GM12891 (cell line): ENCODE measurements around the gene FFAR2.

Experiments used
- PAX5 ChIP-seq: IDR thresholded peaks from 2 replicates; pipeline ENCODE4 v1.6.1; 2011; ENCODE audit warnings: low read length, moderate library complexity, mild to moderate bottlenecking; ENCODE audit not compliant: insufficient read depth, severe bottlenecking
- POLR2A ChIP-seq: IDR thresholded peaks from 2 replicates; pipeline ENCODE4 v1.6.1; 2011; ENCODE audit warnings: low read depth, low read length, control low read depth
- POLR2AphosphoS5 ChIP-seq: IDR thresholded peaks from 2 replicates; pipeline ENCODE4 v1.6.1; 2011; ENCODE audit warnings: low read depth, low read length, control low read depth
- POU2F2 ChIP-seq: IDR thresholded peaks from 2 replicates; pipeline ENCODE4 v1.6.1; 2011; ENCODE audit warnings: low read depth, mild to moderate bottlenecking, control low read depth, low read length, moderate library complexity
- SPI1 ChIP-seq: IDR thresholded peaks from 2 replicates; pipeline ENCODE4 v1.6.1; 2011; ENCODE audit warnings: low read depth, low read length, control low read depth
- TAF1 ChIP-seq: IDR thresholded peaks from 2 replicates; pipeline ENCODE4 v1.6.1; 2011; ENCODE audit warnings: low read depth, low read length, control low read depth

GRCh38 chr19:35435896-35436295 is 12.2 kb upstream of the FFAR2 start:
- no peak for TF ChIP-seq POLR2A
- TF ChIP-seq POLR2AphosphoS5, result no peak
- TF ChIP-seq TAF1, result no peak
- TF ChIP-seq POU2F2, result no peak
- no peak for TF ChIP-seq SPI1
- no peak for TF ChIP-seq PAX5
